ENCODE results near the gene TMEM184B. TPM values are rescaled to one million over a fixed set of nuclear protein-coding genes. Genes with fewer than 3 reads are reported as not detected.

TMEM184B gene
- total RNA-seq: 61.4 to 64.0 TPM (median 62.8 TPM) in 3 replicates

GRCh38 chr22:38272373-38273134, at the start of gene TMEM184B:
TMEM184B (minus strand) TSS chr22:38273010; CDS start chr22:38247961, 25,049 bp downstream.
- H3K4me1 Mint-ChIP-seq: peaks cover 23% of the 10 kb centered on the region

GRCh38 chr22:38320605-38321402, 48.0 kb upstream of the TMEM184B start:
- no peak overlapping the region for H3K4me3 Mint-ChIP-seq
- no peaks in the 10 kb centered on the region for H3K36me3 Mint-ChIP-seq
- peaks cover 17% of the 10 kb centered on the region for H3K4me1 Mint-ChIP-seq
- TF ChIP-seq, protein P1, sequence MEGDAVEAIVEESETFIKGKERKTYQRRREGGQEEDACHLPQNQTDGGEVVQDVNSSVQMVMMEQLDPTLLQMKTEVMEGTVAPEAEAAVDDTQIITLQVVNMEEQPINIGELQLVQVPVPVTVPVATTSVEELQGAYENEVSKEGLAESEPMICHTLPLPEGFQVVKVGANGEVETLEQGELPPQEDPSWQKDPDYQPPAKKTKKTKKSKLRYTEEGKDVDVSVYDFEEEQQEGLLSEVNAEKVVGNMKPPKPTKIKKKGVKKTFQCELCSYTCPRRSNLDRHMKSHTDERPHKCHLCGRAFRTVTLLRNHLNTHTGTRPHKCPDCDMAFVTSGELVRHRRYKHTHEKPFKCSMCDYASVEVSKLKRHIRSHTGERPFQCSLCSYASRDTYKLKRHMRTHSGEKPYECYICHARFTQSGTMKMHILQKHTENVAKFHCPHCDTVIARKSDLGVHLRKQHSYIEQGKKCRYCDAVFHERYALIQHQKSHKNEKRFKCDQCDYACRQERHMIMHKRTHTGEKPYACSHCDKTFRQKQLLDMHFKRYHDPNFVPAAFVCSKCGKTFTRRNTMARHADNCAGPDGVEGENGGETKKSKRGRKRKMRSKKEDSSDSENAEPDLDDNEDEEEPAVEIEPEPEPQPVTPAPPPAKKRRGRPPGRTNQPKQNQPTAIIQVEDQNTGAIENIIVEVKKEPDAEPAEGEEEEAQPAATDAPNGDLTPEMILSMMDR (IDR thresholded peaks at IDR 0.05; ENCODE audit: unreplicated experiment): no peak
- H3K27ac Mint-ChIP-seq: no peak overlapping the region
- DNase-seq (ENCODE audit: low spot score in 2 of 2, unreplicated experiment in 2 of 2): no peak
- H3K9me3 Mint-ChIP-seq: no peaks in the 10 kb centered on the region
- H3K27me3 Mint-ChIP-seq (ENCODE audit: low read depth): no peaks in the 10 kb centered on the region

More at GRCh38 chr22:38272373-38273134, at the start of gene TMEM184B:
- Mint-ChIP-seq H3K27ac (peak within 1 kb of the TSS; percentile 95), H3K9me3 (no peaks in the 10 kb centered on the region), H3K4me3 (peak within 1 kb of the TSS; percentile 90), H3K27me3 (ENCODE audit: low read depth) (no peaks in the 10 kb centered on the region), H3K36me3 (no peaks in the 10 kb centered on the region)
- TF ChIP-seq, protein P1 (IDR thresholded peaks at IDR 0.05; ENCODE audit: unreplicated experiment): no peak
- DNase-seq (ENCODE audit: low spot score in 2 of 2, unreplicated experiment in 2 of 2): peak; percentile 76 to 88

GRCh38 chr22:38318792-38319773, 46.3 kb upstream of the TMEM184B start:
- no peak for DNase-seq (ENCODE audit: low spot score in 2 of 2, unreplicated experiment in 2 of 2)

GRCh38 chr22:38317995-38318715, 45.3 kb upstream of the TMEM184B start:
- TF ChIP-seq, protein P1 (IDR thresholded peaks at IDR 0.05; ENCODE audit: unreplicated experiment): no peak
- Mint-ChIP-seq H3K9me3 (no peaks in the 10 kb centered on the region), H3K4me1 (peaks cover 42% of the 10 kb centered on the region), H3K4me3 (peak overlapping the region; percentile 72), H3K27me3 (ENCODE audit: low read depth) (no peaks in the 10 kb centered on the region), H3K27ac (peak overlapping the region; percentile 96), H3K36me3 (peaks cover 2% of the 10 kb centered on the region)
- peak in 1 of 2 experiments; percentile 42 for DNase-seq (ENCODE audit: low spot score in 2 of 2, unreplicated experiment in 2 of 2)

More at GRCh38 chr22:38318792-38319773, 46.3 kb upstream of the TMEM184B start:
- TF ChIP-seq, protein P1 (IDR thresholded peaks at IDR 0.05; ENCODE audit: unreplicated experiment): no peak
- Mint-ChIP-seq H3K27ac (peak overlapping the region; percentile 96), H3K36me3 (no peaks in the 10 kb centered on the region), H3K27me3 (ENCODE audit: low read depth) (no peaks in the 10 kb centered on the region), H3K4me3 (no peak overlapping the region), H3K9me3 (no peaks in the 10 kb centered on the region), H3K4me1 (peaks cover 34% of the 10 kb centered on the region)
